Sigmoid colon (tissue), 7 donors: ENCODE results near the gene MDM4. TPM values are rescaled to one million over a fixed set of nuclear protein-coding genes. Genes with fewer than 3 reads are reported as not detected.

Experiments used
- DNase-seq: peaks from one replicate; pipeline ENCODE4 v3.0.0-alpha.2; 2019
- H3K27ac ChIP-seq, 4 donors: fragments of 200-600 bp; sonication (generic); one replicate each; pipeline ENCODE4 v1.5.1; 2016 to 2019; ENCODE audit warnings: mild to moderate bottlenecking in 1 of 4
- H3K27me3 ChIP-seq, 3 donors: fragments of 200-600 bp; sonication (generic); one replicate each; pipeline ENCODE4 v1.5.1; 2019; ENCODE audit warnings: mild to moderate bottlenecking in 1 of 3
- H3K36me3 ChIP-seq, 4 donors: fragments of 200-600 bp; sonication (generic); one replicate each; pipeline ENCODE4 v1.5.1; 2016 to 2019
- H3K4me1 ChIP-seq, 4 donors: fragments of 200-600 bp; sonication (generic); one replicate each; pipeline ENCODE4 v1.5.1; 2017 to 2019
- H3K4me3 ChIP-seq, 4 donors: fragments of 200-600 bp; sonication (generic); one replicate each; pipeline ENCODE4 v1.5.1; 2017 to 2019; ENCODE audit warnings: mild to moderate bottlenecking in 2 of 4, moderate library complexity in 1 of 4
- H3K9me3 ChIP-seq, 4 donors: fragments of 200-600 bp in 3 of 4; sonication (generic) in 3 of 4; one replicate each; pipeline versions ENCODE4 v1.5.1 to v1.6.1; 2013 to 2019
- EP300 ChIP-seq, 4 donors: sonication (generic); formaldehyde crosslinking; IDR thresholded peaks; one replicate each; pipeline ENCODE4 v1.6.1; 2017; ENCODE audit warnings: antibody characterized with exemption in 4 of 4
- POLR2A ChIP-seq, 2 donors: fragments of 450-650 bp; IDR thresholded peaks; one replicate each; pipeline ENCODE4 v1.6.1; 2016; ENCODE audit warnings: antibody characterized with exemption in 2 of 2, mild to moderate bottlenecking in 2 of 2, moderate library complexity in 2 of 2
- POLR2AphosphoS5 ChIP-seq, 4 donors: sonication (generic); formaldehyde crosslinking; IDR thresholded peaks; one replicate each; pipeline ENCODE4 v1.6.1; 2017; ENCODE audit warnings: antibody characterized with exemption in 4 of 4
- WGBS, 2 donors: extraction: QIAGEN DNeasy Blood & Tissue Kit; methylation state at CpG; one replicate each; pipeline ENCODE4 v1.1.7; 2013; 5-methylcytosine and 5-hydroxymethylcytosine counted together
- intact Hi-C: fragments of 100-400 bp; cut with DNase I; formaldehyde crosslinking; loops from one replicate; pipeline ENCODE4 v1.15.1; 2023
- polyA plus RNA-seq, 3 donors: library from polyadenylated mRNA; stranded (reverse); fragments of 200-250 nt; gene quantifications; one replicate each; pipeline ENCODE4 v1.2.3, GENCODE V29; 2013
- total RNA-seq, 4 donors: library from RNA; depleted of rRNA; stranded (reverse); fragments of >200 nt; gene quantifications; one replicate each; pipeline ENCODE4 v1.1.0, GENCODE V29; 2016
- TF ChIP-seq, protein P1 (sequence below), 4 experiments: fragments of 450-650 bp in 3 of 4; fragments of 200-600 bp in 1 of 4; IDR thresholded peaks; one replicate each; pipeline ENCODE4 v1.5.1; 2016 to 2019; ENCODE audit warnings: antibody characterized with exemption in 4 of 4, mild to moderate bottlenecking in 3 of 4, moderate library complexity in 2 of 4
- donor health status: healthy with polysubstance abuse.
- donor health status: Bipolar disorder and iron deficiency.
- donor health status: healthy.

Gene MDM4
- total and polyA plus RNA-seq, 7 donors = 1.2 to 82.0 (median 48.2) TPM

DNA sequence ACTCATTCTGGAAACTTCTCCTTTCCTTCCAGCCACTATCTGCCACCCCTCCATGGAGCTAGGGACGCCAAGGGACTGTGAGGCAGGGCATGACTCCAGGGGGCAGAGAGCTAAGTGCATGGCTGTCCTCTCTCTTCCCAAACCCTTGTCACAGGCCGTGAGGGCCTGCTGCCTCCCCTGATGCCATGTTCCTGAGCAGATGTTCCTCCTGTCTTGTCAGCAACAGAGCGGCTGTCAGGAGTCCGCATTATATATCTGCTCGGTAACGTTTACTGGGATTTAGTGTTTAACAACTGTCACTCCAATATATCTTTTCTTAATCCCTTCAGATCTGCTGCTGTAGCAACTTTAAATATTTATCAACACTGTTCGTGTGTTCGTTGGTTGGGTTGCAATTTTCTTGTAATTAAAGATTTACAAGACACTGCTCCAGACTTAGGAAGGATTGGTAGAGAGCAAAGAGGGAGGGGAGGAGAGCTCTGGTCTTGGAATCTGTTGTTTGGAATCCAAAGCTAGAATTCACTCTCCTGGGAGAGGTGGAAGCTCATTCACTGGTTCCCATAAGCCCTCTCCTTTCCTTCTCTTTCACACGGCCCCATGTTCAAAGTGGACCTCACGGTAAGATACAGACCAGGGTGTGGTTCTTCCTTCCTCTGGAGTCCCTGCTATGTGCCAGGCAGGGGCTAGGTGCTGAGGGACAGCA lies 76.2 kb downstream of the MDM4 start:
- peak; percentile 37 for DNase-seq
- H3K36me3 ChIP-seq = no peaks in the 10 kb centered on the region
- H3K4me3 ChIP-seq = no peak overlapping the region
- H3K4me1 ChIP-seq = no peaks in the 10 kb centered on the region
- intact Hi-C loops = no loop called here
- TF ChIP-seq EP300 (IDR thresholded peaks at IDR 0.05) (no peak), POLR2A (IDR thresholded peaks at IDR 0.05) (no peak), POLR2AphosphoS5 (IDR thresholded peaks at IDR 0.05) (no peak)
- TF ChIP-seq, protein P1, sequence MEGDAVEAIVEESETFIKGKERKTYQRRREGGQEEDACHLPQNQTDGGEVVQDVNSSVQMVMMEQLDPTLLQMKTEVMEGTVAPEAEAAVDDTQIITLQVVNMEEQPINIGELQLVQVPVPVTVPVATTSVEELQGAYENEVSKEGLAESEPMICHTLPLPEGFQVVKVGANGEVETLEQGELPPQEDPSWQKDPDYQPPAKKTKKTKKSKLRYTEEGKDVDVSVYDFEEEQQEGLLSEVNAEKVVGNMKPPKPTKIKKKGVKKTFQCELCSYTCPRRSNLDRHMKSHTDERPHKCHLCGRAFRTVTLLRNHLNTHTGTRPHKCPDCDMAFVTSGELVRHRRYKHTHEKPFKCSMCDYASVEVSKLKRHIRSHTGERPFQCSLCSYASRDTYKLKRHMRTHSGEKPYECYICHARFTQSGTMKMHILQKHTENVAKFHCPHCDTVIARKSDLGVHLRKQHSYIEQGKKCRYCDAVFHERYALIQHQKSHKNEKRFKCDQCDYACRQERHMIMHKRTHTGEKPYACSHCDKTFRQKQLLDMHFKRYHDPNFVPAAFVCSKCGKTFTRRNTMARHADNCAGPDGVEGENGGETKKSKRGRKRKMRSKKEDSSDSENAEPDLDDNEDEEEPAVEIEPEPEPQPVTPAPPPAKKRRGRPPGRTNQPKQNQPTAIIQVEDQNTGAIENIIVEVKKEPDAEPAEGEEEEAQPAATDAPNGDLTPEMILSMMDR (IDR thresholded peaks at IDR 0.05) = no peak
- no peaks in the 10 kb centered on the region for H3K27me3 ChIP-seq
- no peak overlapping the region for H3K27ac ChIP-seq
- no peaks in the 10 kb centered on the region for H3K9me3 ChIP-seq
- WGBS, 2 donors = 61 to 65% methylated on average over 10 of the region's 10 CpGs

DNA sequence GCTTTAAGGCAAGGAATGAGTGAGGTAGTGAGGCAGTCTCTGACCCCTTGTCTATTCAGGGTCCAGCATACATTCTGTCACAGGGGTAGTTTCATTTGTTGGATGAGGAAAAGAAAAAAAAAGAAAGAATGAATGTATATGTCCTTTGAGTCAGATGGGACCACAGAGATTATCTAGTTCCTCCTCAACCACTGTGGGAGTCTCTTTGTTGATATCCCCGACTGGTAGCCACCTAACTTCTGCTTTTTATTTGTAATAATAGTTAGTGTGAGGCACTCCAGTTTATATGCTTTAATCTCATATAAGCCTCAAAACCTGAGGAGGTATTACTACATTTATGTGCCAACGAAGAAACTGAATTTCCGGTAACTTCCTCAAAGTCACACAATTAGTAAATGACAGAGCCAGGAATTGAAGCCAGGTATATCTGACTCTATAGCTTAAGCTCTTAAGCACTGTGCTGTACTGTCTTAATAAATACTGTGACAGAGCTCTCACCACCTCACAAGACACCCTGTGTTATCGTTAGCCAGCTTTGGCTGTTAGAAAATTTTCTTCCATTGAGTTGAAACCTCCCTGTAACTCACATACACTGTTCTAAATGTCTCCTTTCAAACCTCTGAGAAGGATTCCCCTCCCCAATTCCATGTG lies 82.2 kb downstream of the MDM4 start:
- Histone ChIP-seq H3K36me3 (no peaks in the 10 kb centered on the region), H3K9me3 (no peaks in the 10 kb centered on the region), H3K4me1 (no peaks in the 10 kb centered on the region), H3K4me3 (no peak overlapping the region), H3K27ac (no peak overlapping the region), H3K27me3 (no peaks in the 10 kb centered on the region)
- DNase-seq = no peak
- TF ChIP-seq POLR2AphosphoS5 (IDR thresholded peaks at IDR 0.05) = no peak
- TF ChIP-seq, protein P1 (IDR thresholded peaks at IDR 0.05) = no peak
- no peak for TF ChIP-seq POLR2A (IDR thresholded peaks at IDR 0.05)
- no peak for TF ChIP-seq EP300 (IDR thresholded peaks at IDR 0.05)
- 69 to 85% methylated on average over 4 of the region's 4 CpGs for WGBS, 2 donors
- intact Hi-C loops = no loop called here

DNA sequence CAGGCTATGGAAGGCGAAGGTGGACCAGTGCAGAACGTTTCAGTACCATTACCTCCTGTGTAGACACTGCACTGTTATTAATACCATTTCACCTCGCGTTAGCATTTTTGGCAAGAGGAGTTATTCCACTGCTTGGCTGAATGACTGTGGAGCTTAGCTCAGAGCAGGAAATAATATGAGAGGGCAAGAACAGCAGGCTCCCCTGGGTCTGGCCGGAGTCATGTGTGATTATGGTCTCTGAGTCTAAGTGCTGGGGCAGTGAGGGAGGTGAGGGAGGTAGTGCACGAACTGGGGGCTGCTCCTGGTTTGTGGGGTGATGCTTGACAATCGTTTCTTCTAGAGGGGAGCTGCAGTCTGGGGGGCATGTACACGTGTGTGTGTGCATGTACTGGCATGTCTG lies 82.9 kb downstream of the MDM4 start:
- 83% methylated on average over 8 of the region's 8 CpGs for WGBS, 2 donors
- TF ChIP-seq EP300 (IDR thresholded peaks at IDR 0.05) (no peak), POLR2AphosphoS5 (IDR thresholded peaks at IDR 0.05) (no peak), POLR2A (IDR thresholded peaks at IDR 0.05) (no peak)
- TF ChIP-seq, protein P1 (IDR thresholded peaks at IDR 0.05) = no peak
- H3K36me3 ChIP-seq = no peaks in the 10 kb centered on the region
- H3K27ac ChIP-seq = no peak overlapping the region
- H3K4me3 ChIP-seq = no peak overlapping the region
- H3K9me3 ChIP-seq = no peaks in the 10 kb centered on the region
- no peaks in the 10 kb centered on the region for H3K27me3 ChIP-seq
- intact Hi-C loops = no loop called here
- H3K4me1 ChIP-seq = no peaks in the 10 kb centered on the region
- DNase-seq = no peak

- intact Hi-C loops = no loop called here
- no peaks in the 10 kb centered on the region for H3K36me3 ChIP-seq
- no peak for DNase-seq
- H3K27ac ChIP-seq = no peak overlapping the region
- no peaks in the 10 kb centered on the region for H3K27me3 ChIP-seq
- TF ChIP-seq POLR2A (IDR thresholded peaks at IDR 0.05) (no peak), EP300 (IDR thresholded peaks at IDR 0.05) (no peak), POLR2AphosphoS5 (IDR thresholded peaks at IDR 0.05) (no peak)
- TF ChIP-seq, protein P1 (IDR thresholded peaks at IDR 0.05) = no peak
- no peaks in the 10 kb centered on the region for H3K4me1 ChIP-seq
- 92 to 93% methylated on average over 10 of the region's 10 CpGs for WGBS, 2 donors
- H3K9me3 ChIP-seq = no peaks in the 10 kb centered on the region
- no peak overlapping the region for H3K4me3 ChIP-seq
These were observed 83.4 kb downstream of the MDM4 start for GRCh38 chr1:204599596-204599995.
